MV-4-11 (cell line): ENCODE data around the gene ACAD11.
A peak's percentile ranks its signal among the peaks of the same experiment; 100 is the strongest.

Experiments used
- DNase-seq: peaks from one replicate; lab custom pipeline; 2025; lab: John Stamatoyannopoulos, UW

ACAD11 gene, protein sequence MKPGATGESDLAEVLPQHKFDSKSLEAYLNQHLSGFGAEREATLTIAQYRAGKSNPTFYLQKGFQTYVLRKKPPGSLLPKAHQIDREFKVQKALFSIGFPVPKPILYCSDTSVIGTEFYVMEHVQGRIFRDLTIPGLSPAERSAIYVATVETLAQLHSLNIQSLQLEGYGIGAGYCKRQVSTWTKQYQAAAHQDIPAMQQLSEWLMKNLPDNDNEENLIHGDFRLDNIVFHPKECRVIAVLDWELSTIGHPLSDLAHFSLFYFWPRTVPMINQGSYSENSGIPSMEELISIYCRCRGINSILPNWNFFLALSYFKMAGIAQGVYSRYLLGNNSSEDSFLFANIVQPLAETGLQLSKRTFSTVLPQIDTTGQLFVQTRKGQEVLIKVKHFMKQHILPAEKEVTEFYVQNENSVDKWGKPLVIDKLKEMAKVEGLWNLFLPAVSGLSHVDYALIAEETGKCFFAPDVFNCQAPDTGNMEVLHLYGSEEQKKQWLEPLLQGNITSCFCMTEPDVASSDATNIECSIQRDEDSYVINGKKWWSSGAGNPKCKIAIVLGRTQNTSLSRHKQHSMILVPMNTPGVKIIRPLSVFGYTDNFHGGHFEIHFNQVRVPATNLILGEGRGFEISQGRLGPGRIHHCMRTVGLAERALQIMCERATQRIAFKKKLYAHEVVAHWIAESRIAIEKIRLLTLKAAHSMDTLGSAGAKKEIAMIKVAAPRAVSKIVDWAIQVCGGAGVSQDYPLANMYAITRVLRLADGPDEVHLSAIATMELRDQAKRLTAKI

DNA sequence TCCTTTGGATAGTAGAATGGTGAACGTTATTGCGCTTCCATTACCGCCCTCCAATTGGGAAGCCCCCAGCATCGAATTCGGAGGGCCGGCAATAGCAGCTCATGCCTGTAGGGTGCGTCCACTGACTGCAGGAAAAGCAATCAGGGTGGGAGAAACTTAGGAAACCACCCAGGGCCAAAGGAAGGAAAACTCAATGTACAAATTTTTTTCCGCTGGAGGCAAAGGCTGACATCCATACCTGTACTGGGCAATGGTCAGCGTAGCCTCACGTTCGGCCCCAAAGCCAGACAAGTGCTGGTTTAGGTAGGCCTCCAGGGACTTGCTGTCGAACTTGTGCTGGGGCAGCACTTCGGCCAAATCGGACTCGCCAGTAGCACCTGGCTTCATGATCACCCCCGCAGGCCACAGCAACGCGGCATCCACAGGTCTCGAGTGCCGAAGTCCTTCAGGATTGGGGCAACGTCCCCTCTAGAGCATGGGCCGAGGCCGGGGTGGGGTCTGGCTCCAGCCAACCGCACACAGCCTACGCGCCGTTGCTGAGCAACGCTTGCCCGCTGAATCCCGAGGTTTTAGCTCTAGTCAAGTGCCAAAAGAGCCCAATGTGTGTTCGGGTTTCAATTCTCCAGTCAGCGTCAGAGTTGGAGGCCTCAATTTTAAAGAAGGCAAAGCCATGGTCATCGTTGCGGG, at the start of gene ACAD11:
Gene ACAD11, minus strand, starts transcription at position 445 of the 687 bp plus-strand sequence. Its CDS starts 58 bp downstream, at position 387.
- DNase-seq: peak; percentile 60

DNA sequence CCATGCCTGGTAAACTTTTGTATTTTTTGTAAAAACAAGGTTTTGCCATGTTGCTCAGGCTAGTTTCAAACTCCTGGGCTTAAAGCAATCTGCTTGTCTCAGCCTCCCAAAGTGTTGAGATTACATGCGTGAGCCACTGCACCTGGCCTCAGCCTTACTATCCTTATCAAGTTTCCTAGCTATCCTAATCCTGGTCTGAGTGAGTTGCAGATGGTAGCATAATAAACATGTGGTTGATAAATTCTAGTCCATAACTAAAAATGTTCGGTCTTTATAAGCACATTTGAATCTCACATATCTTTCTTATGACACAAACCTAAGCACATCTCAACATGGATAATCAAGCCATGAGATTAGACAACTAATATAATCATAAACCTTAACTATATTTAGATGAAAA, 44.1 kb upstream of the ACAD11 start:
- DNase-seq: no peak

DNA sequence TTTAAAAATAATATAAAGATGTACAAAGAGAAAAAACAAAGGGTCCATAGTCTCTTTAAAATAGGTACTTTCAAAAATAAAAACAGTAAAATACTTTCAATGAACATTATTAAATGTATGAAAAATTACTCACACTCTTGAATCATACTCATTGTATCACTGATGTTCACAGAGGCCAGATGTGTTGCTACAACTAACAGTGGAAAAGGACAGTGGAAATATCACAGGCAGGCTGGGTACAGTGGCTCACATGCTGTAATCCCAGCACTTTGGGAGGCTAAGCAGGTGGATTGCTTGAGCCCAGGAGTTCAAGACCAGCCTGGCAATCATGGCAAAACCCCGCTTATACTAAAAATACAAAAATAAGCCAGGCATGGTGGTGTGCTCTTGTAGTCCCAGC, 35.8 kb upstream of the ACAD11 start:
- DNase-seq: no peak

DNA sequence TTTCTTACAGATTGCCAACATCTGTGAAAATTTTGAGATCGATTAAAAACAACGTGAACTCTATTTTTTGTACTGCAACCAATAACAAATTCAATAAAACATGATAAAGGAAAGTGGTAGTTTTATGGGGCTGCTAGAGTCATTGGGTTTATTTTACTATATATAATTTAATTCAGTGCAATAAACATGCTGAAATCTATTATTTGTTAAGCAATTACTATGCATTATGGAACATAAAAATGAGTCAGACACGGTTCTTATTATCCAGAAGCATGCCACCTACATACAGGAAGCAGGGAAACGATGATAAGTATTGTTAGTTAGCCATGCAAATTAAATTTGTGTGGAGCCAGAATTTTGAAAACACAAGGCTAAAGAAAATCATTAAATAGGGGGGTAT, 35.4 kb upstream of the ACAD11 start:
- no peak for DNase-seq

DNA sequence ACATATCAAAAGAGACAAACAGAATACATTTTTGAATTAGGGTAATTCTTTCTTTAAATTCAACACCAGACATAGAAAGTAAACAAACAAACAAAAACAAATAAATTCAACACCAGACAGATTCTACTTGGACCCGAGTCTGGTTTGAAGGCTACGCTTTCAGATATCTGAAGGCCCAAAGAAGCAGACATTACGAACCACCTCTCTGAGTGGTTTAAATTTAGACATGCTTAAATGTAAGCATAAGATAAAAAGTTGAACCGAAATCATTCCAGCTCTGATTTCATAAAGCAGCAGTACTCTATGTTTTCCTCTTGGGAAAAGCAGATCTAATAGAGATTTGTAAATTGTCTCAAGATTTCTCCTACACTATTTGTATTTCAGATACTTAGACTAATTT, 30.4 kb upstream of the ACAD11 start:
- no peak for DNase-seq

DNA sequence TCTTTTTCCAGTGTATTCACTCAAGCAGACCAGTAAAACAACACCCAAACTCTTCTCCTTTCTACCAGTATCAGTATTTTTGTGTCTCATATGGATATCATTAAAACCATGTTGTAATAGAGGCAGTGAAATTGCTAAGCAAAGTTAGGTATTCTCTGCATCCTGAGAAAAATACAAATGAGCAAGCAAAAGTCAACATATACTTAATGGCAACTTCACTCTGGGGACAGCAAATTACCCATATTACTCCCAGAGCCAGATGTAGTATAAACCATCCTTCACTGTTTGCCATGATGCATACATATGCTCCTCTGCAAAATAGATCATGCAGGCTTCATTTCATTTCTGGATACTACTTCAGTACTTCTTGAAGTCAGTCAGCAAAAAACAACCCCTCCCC, 22.6 kb upstream of the ACAD11 start:
- no peak for DNase-seq

DNA sequence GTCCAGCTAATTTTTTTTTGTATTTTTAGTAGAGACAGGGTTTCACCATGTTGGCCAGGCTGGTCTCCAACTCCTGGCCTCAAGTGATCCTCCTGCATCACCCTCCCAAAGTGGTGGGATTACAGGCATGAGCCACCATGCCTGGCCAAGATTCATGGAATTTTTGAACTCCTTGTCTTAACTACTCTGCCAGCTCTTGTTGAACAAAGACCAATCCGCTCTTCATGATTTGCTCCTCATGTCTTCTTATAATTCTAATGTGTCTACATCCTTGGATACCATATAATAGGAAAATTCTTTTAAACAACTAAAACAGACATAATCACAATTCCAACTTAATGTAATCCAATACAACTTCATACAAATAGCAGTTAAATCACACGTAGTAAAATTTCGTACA, 21.8 kb upstream of the ACAD11 start:
- no peak for DNase-seq

DNA sequence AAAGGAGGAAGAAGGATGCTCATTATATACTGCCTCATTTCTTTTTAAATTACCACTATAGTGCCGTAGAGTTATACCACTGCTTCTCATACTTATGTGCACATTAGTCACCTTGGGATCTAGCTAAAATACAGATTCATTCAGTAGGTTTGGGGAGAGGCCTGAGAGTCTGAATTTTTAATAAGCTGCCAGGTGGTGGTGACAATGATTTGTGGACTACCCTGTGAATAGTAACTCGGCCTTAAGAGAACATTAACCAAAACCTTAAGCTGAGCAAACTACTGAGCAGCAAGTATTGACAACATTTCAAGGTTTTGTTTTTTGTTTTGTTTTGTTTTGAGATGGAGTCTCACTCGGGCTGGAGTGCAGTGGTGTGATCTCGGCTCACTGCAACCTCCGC, 20.3 kb upstream of the ACAD11 start:
- DNase-seq: no peak

DNA sequence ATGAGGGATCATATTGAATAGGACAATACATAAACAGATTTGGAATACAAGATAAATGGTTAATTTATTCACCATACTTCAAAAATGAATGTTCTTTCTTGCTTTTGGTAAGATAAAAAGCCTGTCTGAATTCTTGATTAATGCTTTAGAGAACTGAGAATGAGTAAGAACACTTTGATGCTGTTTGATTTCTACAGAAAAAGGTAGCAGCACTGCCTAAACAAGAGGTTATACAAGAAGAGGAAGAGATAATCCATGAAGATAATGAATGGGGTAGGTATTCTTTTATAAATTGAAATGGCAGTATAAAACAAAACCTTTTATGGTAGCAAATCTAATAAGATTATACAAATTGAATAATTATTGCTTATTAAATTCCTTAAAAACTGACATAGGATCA, 15.8 kb upstream of the ACAD11 start:
- no peak for DNase-seq

DNA sequence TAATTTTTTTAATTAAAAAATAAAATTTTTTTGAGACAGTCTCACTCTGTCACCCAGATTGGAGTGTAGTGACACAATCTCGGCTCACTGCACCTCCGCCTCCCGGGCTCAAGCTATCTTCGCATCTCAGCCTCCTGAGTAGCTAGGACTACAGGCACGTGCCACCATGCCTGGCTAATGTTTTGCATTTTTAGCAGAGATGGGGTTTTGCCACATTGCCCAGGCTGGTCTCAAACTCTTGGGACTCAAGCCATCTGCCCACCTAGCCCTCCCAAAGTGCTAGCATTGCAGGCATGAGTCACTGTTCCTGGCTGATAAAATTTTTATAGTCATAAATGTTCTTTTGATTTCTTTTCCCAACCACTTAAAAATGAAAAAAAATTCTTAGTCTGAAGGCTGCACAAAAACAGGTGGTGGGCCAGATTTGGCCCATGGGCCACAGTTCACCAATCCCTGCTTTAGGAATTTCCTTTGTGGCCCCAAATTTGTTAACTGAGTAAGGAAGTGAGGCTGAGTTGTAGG, 9.7 kb upstream of the ACAD11 start:
- no peak for DNase-seq

DNA sequence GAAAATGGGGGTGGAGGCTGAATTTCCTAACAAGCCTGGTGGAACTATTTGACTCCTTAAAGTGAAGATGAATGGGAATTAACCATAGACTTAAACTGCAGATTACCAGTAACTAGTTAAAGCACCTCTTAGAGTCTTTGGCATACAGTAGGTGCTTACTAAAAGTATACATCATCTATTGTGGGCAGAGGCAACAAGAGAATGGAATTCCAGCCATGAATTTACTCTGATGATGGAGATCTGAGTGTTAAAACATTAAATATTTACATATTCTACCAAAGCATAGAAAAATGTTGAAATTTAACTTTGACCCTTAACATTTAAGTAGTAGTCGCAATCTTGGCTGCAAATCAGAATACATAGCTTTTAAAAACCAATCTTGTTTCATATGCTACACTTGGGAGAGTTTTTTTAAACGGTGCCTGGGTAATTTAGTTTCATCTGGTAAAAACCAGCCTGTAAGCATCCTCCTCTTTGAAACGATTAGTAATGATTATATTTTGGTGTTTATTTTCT, 5.7 kb upstream of the ACAD11 start:
- no peak for DNase-seq

DNA sequence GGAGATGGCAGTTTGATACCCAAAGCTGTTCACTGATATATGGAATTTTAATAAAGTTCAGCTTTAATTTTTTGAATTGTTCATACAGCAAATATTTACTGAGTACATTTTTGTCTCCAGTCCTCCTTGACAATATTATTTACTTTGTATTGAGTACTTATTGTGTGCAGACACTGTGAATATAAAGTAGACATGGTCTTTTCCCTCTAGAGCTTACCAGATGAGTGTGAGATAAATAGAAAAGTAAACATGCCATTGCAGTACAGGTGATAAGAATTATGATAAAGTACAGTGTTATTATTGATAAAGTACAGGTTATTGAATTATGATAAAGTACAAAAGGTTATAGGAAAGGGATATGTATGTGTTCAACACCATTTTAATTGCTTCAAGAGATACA, 2.6 kb upstream of the ACAD11 start:
- no peak for DNase-seq

DNA sequence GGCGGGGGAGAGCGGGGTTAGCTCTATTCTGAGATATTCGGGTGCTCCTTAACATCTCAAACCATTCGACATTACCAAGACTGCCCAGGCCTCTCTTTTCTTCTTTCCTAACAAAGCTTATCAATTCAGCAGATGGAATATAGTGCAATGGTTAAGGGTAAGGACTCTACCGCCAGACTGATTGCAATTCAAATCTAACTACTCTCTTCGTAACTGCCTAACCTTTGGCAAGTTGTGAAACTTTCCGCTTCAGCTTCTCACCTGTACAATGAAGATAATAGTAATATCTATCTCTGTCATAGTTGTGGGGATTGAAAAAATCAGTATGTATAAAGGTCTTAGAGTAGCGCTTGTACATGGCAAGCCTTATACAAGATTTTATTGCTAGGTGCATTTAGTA, 1.5 kb upstream of the ACAD11 start:
- no peak for DNase-seq

DNA sequence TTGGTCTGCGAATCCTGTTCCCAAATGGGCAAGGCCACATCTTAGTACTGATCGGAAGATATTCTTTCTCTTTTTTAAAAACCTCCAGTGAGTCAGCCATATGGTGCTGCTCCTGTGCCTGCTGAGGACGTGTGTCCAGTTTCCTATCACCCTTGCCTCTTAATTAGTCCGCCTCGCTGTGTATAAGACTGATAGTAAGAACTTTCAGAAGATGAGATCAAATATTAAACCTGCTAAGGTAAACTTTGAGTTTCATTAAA, 1.1 kb upstream of the ACAD11 start:
- peak; percentile 29 for DNase-seq

DNA sequence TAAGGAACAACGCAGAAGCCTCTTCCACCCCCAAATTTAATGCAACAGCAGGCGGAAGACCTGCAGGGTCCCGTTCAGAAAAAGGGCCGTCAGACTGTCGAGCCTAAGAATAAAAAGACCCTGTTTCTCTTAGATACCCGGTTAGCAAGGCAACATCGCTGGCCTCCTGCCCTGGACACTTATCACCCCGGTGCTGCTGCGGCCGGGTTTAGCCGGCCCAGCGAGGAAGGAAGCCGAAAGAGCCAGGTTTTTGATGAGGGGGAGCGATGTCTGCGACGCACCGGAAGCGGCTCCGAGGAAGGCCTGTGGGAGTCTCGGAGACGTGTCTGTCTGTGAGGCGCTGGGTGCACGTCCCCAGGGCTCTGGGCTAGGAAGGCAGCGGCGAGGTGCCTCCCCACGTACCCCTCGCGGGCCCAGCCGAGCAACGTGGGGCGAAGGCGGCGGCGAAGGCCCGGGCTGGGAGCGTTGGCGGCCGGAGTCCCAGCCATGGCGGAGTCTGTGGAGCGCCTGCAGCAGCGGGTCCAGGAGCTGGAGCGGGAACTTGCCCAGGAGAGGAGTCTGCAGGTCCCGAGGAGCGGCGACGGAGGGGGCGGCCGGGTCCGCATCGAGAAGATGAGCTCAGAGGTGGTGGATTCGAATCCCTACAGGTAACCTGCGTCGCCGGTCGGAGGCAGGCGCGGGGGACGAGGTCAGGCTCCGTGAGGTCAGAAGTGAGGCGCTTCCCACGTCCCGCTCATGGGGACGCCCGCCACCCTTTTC, 622 bp upstream of the ACAD11 start, which contains the start of gene UBA5:
Gene UBA5, plus strand, starts transcription at position 278 of the 759 bp plus-strand sequence. Its CDS starts 209 bp downstream, at position 487.
- peak; percentile 60 for DNase-seq

DNA sequence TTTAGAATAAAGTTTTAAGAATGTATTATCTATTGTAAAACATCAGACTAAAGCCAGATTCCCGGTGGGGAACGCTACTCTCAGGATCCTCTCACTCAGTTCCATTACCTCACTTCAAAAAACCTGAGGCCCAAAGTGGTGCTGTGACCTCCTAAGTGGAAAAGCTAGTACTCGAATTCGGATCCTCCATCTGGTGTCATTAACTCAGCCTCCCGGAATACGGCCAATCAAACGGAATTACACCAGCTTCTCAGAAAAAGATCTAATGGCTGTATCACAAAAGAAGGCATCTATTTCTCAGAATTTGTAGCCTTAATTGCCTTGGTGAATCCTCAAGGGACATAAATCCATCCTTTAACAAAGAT, 627 bp downstream of the ACAD11 start:
- DNase-seq: no peak

DNA sequence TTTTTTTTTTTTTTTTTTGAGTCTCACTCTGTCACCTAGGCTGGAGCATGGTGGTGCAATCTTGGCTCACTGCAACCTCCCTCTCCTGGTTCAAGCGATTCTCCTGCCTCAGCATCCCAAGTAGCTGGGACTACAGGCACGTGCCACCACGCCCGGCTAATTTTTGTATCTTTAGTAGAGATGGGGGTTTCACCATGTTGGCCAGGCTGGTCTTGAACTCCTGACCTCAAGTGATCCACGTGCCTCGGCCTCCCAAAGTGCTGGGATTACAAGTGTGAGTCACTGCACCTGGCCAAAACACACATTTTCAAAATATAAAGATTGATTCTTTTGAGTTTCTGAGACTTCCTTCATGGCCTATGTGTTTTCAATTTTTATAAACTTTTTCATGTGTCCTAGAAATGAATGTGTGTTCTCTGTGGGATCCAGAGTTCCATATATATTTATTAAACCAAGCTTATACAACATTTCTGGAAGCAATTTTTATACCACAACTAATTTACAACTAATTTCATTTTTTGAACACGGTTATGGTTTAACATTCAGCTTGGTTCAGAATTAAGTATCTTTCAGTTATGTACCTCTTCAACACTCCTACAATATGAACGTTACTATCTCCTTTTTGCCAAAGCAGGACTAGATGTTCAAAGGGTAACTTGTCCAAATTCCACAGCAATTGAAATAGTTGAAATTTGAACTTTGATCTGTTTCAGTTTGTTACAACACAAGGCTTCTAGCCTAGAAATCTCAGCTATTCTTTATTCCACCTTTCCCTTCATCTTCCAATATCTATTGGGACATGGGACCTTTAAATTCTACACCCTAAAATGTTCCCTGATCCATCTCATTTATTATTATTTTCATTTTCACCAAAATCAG, 1.5 kb downstream of the ACAD11 start:
- DNase-seq: no peak

DNA sequence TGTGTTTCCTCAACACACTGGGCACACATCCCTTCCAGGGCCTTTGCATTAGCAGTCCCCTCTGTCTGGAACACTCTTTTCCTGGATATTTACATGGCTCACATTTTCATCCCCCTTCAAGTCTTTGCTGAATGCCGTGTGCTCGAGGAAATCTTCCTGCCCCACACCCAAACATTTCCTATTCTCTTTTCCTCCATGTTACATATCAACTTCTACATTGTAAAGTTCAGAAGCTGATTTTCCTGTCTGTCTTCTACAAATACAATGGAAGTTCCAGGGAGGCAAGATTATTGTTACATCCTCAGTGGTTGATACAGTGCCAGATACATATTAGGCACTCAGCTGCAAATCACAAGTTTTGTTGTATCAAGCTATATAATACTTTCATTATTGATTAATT, 4.1 kb downstream of the ACAD11 start:
- DNase-seq: no peak

DNA sequence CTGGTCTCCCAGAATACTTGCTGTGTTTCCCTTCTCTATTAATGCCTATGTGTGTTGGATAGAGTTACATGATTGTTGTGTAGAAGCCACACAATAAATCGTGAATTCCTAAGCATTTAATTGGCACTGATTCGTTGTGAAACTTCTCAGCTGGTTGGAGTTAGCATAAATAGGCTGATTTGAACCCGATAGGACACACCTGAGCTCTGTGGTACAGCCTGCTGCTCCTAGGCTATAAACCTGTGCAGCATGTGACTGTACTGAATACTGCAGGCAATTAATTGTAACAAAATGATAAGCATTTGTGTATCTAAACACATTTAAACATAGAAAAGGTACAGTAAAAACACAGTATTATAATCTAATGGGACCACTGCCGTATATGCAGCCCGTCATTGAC, 4.9 kb downstream of the ACAD11 start:
- DNase-seq: no peak

DNA sequence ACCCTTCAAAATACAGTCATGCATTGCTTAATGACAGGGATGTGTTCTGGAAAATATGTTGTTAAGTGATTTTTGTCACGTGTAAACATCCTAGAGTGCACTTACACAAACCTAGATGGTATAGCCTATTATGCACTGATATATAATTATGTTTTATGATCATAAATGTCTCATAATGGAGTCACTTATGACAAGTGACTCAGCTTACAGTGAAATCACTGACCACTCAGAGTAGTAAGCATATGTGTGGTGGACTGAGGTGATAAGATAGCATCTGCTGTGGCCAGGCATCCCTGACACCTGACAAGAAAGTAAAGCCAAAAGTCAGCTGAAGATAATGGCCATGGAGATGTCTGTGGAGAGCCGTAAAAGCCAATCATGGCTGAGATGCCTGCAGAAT, 5.4 kb downstream of the ACAD11 start:
- no peak for DNase-seq
